Measurements from ENCODE around the gene RUBCNL.
A peak's percentile ranks its signal among the peaks of the same experiment; 100 is the strongest.

The RUBCNL gene

GRCh38 chr13:46341112-46341711, 45.8 kb downstream of the RUBCNL start:
- DNase-seq (ENCODE audit: low read depth in 3 of 3) = no peak

- DNase-seq (ENCODE audit: low read depth in 3 of 3) = no peak
Observed at GRCh38 chr13:46340631-46341111, 46.4 kb downstream of the RUBCNL start.

- no peak for DNase-seq (ENCODE audit: low read depth in 3 of 3)
Observed at GRCh38 chr13:46340011-46340410, 47.0 kb downstream of the RUBCNL start.

- no peak for DNase-seq (ENCODE audit: low read depth in 3 of 3)
Observed at GRCh38 chr13:46339035-46339666, 47.9 kb downstream of the RUBCNL start.

- DNase-seq (ENCODE audit: low read depth in 3 of 3) = no peak
Observed at GRCh38 chr13:46337700-46338099, 49.4 kb downstream of the RUBCNL start.

GRCh38 chr13:46334035-46334822, 52.8 kb downstream of the RUBCNL start:
- no peak for DNase-seq (ENCODE audit: low read depth in 3 of 3)

- no peak for DNase-seq (ENCODE audit: low read depth in 3 of 3)
Observed at GRCh38 chr13:46332772-46333171, 54.3 kb downstream of the RUBCNL start.

- no peak for DNase-seq (ENCODE audit: low read depth in 3 of 3)
Observed at GRCh38 chr13:46329624-46330023, 57.4 kb downstream of the RUBCNL start.

- no peak for DNase-seq (ENCODE audit: low read depth in 3 of 3)
Observed at GRCh38 chr13:46327246-46327645, 59.8 kb downstream of the RUBCNL start.

- no peak for DNase-seq (ENCODE audit: low read depth in 3 of 3)
Observed at GRCh38 chr13:46324976-46325375, 62.1 kb downstream of the RUBCNL start.

- peak; percentile 39 to 56 (median 49) for DNase-seq (ENCODE audit: low read depth in 3 of 3)
Observed at GRCh38 chr13:46321494-46322225, 65.4 kb downstream of the RUBCNL start.

GRCh38 chr13:46320821-46321220, 66.2 kb downstream of the RUBCNL start:
- no peak for DNase-seq (ENCODE audit: low read depth in 3 of 3)

- DNase-seq (ENCODE audit: low read depth in 3 of 3) = no peak
Observed at GRCh38 chr13:46320406-46320805, 66.6 kb downstream of the RUBCNL start.

- DNase-seq (ENCODE audit: low read depth in 3 of 3) = no peak
Observed at GRCh38 chr13:46318986-46319385, 68.1 kb downstream of the RUBCNL start.

- DNase-seq (ENCODE audit: low read depth in 3 of 3) = no peak
Observed at GRCh38 chr13:46317120-46317519, 69.9 kb downstream of the RUBCNL start.

GRCh38 chr13:46315491-46316075, 71.5 kb downstream of the RUBCNL start:
- DNase-seq (ENCODE audit: low read depth in 3 of 3) = no peak

- no peak for DNase-seq (ENCODE audit: low read depth in 3 of 3)
Observed at GRCh38 chr13:46315036-46315435, 72.0 kb downstream of the RUBCNL start.

GRCh38 chr13:46314587-46314986, 72.5 kb downstream of the RUBCNL start:
- no peak for DNase-seq (ENCODE audit: low read depth in 3 of 3)

GRCh38 chr13:46313432-46314257, 73.4 kb downstream of the RUBCNL start:
- no peak for DNase-seq (ENCODE audit: low read depth in 3 of 3)

GRCh38 chr13:46313024-46313423, 74.0 kb downstream of the RUBCNL start:
- DNase-seq (ENCODE audit: low read depth in 3 of 3) = no peak

- DNase-seq (ENCODE audit: low read depth in 3 of 3) = no peak
Observed at GRCh38 chr13:46311217-46311616, 75.8 kb downstream of the RUBCNL start.

All from stimulated activated CD4-positive, alpha-beta T cell treated with anti-CD3 and anti-CD28 coated beads, TNF-alpha, amount 100 ng/mL, for 4 hours (primary cell).